ENCODE results near the gene UTP11. TPM values are rescaled to one million over a fixed set of nuclear protein-coding genes. Genes with fewer than 3 reads are reported as not detected.

The UTP11 gene
- total RNA-seq, 1 donor from 2014 or later, result 32.5 TPM

DNA sequence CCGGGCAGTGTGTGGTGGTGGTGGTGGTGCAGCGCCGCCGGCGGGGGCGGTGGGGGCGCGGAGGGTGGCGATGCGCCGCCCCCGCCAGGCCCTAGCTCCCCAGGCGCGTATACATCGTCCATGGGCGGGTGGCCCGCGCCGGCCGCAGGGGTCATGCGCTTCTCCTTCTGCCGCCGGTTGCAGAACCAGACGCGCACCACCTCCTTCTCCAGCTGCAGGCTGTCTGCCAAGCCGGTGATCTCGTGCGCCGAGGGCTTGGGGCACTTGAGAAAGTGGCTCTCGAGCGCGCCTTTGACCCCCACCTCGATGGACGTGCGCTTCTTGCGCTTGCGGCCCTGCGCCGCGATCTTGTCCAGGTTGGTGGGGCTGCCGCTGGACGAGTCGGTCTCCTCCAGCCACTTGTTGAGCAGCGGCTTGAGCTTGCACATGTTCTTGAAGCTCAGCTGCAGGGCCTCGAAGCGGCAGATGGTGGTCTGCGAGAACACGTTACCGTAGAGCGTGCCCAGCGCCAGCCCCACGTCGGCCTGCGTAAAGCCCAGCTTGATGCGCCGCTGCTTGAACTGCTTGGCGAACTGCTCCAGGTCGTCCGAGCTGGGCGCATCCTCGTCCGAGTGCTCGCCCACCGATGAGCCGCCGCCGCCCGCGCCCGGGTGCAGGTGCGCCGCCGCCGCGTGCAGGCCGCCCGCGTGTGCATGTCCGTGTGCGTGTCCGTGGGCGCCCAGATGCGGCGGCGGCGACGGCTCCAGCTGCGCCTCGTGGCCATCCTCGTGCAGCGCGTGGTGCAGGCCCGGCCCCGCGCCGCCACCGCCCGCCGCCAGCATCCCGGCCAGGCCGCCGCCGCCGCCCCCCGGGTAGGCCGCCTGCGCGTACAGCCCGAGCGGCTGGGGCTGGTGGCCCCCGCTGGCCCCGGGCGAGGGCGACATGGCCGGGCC is 33.1 kb downstream of the UTP11 start:
- DNase-seq (ENCODE audit: low read depth in 2 of 2), result no peak

- no peak for DNase-seq (ENCODE audit: low read depth in 2 of 2)
These were observed 33.9 kb downstream of the UTP11 start, which contains the start of gene POU3F1 for GRCh38 chr1:38046333-38046883. Gene POU3F1, minus strand, starts transcription at chr1:38046793. Its CDS starts 50 bp downstream, at chr1:38046743.

GRCh38 chr1:38046884-38047602 is 34.5 kb downstream of the UTP11 start:
- DNase-seq (ENCODE audit: low read depth in 2 of 2), result peak; percentile 12 to 86

GRCh38 chr1:38047603-38048141 is 35.1 kb downstream of the UTP11 start:
- DNase-seq (ENCODE audit: low read depth in 2 of 2), result peak in 1 of 2 donors; percentile 47

GRCh38 chr1:38050397-38051078 is 38.0 kb downstream of the UTP11 start:
- no peak for DNase-seq (ENCODE audit: low read depth in 2 of 2)

DNA sequence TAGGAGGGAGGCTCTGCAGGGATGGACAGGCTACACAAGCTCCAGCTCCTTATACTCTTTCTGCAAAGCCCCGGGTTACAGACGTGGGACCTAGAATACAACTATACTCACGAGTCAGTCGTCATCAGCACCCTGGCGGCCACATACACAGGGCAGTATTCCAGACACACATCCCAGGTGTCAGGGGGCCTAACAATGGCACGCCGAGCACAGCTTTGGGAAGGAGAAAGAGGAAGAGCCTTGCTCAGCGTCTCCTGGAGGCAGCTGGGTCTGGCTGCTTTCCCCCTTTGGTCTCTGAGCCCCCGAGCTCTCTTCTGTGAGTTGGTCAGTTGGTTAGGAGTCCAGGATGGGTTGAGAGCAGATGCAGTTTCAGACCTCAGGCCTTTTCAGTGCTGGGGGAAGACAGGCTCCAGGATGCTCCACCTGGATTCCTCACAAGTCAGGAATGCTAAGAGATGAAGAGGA is 38.6 kb downstream of the UTP11 start:
- no peak for DNase-seq (ENCODE audit: low read depth in 2 of 2)

DNA sequence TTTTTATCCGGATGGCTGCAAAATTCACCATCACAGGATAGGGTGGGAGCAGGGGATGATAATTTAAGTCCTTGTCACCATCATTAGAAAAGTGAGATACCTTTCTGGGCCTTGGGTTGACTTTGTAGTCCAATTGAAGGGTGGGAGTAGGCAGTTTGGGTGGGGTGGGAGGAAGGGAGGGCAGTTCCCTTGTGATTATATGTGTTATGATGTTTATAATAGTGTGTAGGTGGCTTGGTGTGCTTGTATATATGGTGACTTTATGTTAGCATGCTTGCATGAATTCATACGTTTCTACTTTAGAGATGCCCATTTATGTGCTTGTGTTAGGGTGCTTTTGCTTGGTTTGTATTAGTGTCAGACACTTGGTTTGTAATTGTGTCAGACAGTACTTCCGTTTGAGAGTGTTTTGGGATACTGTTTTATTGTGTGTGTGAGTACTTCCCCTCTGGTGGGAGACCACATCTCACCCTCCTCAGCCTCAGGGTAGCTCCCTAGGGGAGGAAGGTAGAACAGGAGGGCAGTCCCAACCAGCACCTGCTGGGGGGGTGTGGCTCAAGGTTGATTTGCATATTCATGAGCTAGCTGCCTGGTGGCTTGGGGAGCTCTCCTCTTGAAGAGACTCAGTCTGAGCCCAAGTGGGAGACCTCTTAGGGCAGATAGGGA is 40.3 kb downstream of the UTP11 start:
- DNase-seq (ENCODE audit: low read depth in 2 of 2), result no peak

DNA sequence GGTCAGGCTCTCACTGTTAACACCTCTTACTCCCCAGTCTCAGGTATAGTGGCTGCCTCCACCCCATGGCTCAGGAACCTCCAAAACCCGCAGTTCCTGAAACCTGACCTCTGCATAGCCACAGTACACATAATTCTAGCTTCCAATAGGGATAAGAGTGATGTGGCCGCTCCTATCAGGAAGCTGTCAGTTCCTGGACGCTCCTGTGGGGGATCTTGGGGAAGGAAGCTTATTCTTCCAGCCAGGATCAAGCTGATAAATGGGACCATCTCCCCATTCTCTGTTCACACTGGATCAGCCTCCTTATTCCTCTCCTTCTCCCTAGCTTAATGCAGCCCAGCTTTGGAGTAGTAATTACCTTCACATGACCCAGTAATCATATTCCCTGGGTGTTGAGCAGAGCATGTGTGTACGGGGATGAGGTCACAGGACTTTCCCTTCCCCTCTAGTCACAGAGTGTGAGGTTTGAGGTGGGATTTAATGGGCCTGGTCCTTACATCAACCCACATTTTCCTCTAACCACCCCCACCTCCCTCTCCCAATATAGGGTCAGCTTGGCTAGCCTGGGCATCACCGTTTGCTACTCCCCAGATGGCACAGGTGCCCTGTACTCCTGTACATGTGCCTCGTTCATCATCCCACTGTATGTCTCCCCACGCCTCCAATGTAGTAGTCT is 41.0 kb downstream of the UTP11 start:
- DNase-seq (ENCODE audit: low read depth in 2 of 2), result no peak

DNA sequence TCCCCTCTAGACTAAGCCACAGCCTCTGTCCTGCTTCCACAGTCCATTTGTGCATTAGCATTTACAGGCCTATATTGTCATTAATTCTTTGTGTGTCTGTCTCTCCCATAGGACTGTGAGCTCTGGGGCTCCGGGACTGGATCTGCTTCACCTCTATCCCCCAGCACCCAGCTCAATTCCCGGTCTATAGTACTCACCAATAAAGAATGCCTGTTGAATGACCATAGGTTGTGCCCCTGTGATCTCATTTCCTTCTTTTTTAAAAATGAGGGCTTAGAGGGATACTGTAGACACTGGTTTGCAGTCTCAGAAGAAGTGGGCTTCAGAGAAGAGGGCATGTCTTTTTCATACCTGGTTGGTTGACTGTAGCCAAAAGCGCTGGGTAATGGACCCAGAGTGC is 42.9 kb downstream of the UTP11 start:
- DNase-seq (ENCODE audit: low read depth in 2 of 2), result no peak

GRCh38 chr1:38055965-38056364 is 43.4 kb downstream of the UTP11 start:
- DNase-seq (ENCODE audit: low read depth in 2 of 2), result no peak

DNA sequence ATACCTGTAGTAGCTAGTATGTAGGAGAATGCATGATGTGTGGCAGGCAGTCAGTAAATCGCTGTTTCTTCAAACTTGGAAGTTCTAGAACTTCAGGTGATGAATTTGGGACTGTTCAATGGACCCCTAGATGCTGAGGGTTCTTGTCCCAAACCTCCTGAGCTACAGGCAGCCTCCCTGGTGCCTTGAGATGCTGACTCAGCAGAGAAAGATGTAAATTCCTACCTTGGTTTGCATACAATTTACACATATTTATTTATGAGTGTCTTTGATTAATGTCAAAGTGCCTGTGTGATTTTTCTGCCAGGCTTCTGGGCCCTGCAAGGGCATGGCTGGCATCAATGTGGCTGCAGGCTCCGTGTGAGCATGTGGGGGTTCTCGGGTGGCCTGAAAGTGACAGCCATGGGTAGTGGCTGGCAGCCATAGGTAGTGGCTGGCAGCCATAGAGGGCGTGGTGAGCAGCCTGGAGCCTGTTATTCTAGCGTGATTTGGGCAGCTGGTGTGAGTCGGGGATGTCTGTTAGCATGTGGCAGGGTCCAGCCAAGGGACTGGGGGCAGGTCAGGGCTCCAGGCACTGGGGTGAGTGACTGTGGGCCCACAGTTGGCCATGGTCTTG is 47.2 kb downstream of the UTP11 start:
- no peak for DNase-seq (ENCODE audit: low read depth in 2 of 2)

GRCh38 chr1:38060498-38060897 is 48.0 kb downstream of the UTP11 start:
- no peak for DNase-seq (ENCODE audit: low read depth in 2 of 2)

GRCh38 chr1:38061290-38061689 is 48.8 kb downstream of the UTP11 start:
- DNase-seq (ENCODE audit: low read depth in 2 of 2), result no peak

DNA sequence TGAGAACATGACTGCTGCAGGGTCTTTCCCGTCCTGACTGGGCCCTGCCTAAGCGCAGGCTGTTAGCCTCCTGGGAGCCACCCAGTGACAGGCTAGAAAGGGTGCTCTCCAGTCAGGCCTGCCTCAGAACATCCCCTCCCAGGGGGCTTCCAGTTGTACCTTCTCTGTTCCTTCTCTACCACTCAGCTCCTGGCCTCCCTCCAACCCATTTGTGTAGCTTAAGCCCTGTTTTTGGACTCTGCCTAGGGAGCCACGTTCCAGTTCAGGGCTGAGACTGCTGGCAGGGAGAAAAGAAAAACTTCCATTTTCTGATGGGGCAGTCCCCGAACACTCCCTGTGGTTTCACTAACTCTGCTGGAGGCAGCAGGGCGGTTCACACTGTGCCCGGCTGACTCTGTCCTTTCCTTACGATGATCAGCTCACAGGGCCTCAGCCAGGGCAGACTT is 49.4 kb downstream of the UTP11 start:
- DNase-seq (ENCODE audit: low read depth in 2 of 2), result no peak

DNA sequence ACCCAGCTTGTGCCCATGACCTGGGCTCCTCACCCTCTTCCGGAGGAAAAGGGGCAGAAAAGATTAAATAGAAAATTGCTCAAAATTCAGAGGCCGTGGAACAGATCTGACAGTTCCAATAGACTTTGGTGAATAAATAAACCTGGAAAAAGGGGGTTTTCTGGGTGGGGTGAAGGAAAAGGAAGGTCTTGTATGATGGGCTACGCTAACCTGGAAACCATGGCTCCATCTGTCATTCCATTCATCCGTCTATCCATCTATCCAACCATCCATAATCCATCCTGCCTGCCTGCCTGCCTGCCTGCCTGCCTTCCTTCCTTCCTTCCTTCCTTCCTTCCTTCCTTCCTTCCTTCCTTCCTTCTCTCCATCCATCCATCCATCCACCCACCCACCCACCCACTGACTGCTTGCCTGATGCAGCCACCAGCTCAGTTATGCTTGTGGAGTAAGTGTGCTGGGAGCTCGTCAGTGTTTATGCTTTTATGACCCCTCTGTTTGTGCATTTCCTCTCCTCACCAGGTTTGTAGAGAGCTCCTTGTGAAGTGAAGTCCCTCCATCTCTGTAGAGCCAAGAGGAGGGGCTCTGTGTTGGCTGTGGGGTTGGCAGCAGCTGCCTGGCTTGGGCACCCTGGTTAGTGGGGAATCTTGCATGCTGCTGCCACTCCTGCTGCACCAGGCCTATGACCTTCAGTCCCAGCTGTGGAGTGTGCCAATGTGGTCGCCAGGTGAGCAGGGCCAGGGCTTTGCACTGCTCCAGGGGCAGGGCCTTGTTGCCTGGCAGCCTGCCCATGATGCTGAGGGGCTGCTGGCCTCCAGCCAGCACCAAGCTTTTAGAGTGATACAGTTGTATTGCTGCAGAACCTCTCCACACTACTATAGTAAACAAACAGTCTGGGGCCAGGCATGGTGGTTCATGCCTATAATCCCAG is 50.1 kb downstream of the UTP11 start:
- no peak for DNase-seq (ENCODE audit: low read depth in 2 of 2)

DNA sequence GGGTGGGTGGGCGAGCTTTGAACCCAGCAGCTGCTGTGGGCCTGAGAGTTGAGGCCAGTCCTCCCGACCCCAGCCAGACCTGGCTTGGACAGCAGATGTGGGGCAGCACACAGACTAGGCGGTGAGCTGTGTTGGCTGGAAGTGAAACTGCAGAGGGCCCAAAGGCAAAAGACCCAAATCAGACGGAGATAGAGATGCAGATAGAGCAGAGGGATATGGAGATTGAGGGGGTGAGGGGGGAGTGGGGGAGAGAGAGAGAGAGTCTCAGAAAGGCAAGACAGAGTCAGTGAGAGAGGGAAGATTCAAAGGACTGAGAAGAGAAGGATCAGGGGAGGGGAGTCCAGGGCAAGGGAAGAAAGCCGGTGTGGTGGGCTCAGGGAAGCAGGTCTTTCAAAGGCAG is 51.1 kb downstream of the UTP11 start:
- DNase-seq (ENCODE audit: low read depth in 2 of 2), result no peak

DNA sequence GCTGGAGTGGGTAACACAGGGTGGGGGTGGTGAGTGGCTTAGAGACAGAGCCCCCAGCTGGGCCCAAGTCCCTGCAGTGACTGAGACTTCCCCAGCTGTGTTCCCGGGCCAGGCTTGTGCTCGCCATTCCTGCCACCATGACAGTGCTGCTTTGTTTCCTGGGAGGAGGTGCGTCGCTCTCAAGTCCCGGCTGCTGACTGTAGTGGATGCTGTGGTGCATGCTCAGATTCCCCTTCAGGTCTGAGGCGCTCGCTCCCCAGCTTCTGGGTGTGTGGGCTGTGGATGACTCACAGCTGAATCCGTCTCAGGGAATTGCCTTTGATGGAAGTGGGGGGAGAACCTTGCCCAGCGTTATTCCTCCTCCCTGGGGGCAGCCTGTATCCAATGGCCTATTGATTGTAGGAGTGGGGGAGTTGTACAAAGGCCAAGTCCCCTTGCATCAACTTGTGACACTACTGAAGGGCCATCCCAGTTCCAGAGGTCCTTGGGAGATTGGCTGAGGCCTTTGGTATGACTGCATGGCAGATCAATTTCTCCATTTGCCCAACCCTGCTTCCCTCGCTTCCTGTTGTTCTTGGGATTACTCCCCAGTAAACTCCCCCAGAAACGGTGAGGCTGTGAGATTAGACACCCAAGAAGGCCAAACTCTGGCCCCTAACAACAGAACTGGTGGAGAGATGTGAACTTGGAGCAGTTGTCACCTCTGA is 51.8 kb downstream of the UTP11 start:
- DNase-seq (ENCODE audit: low read depth in 2 of 2), result no peak
